Skeletal muscle tissue (tissue), 4 donors: ENCODE results near the gene SPATA31C1. TPM values are rescaled to one million over a fixed set of nuclear protein-coding genes. Genes with fewer than 3 reads are reported as not detected.

Experiments
- H3K27ac ChIP-seq: one replicate; pipeline ENCODE4 v1.7.0; 2013; ENCODE audit warnings: mild to moderate bottlenecking, low read depth, low read length, inconsistent platforms
- H3K27me3 ChIP-seq, 3 donors: one replicate each; pipeline ENCODE4 v1.7.0; 2013; ENCODE audit warnings: low read length in 3 of 3; ENCODE audit not compliant: control insufficient read depth in 3 of 3, insufficient read depth in 3 of 3
- H3K36me3 ChIP-seq, 3 donors: one replicate each; pipeline ENCODE4 v1.7.0; 2013; ENCODE audit warnings: low read length in 3 of 3; ENCODE audit not compliant: control insufficient read depth in 3 of 3, insufficient read depth in 3 of 3
- H3K4me1 ChIP-seq, 3 donors: one replicate each; pipeline ENCODE4 v1.7.0; 2013; ENCODE audit warnings: low read length in 3 of 3, mild to moderate bottlenecking in 3 of 3; ENCODE audit not compliant: control insufficient read depth in 3 of 3, insufficient read depth in 3 of 3
- H3K4me3 ChIP-seq, 3 donors: one replicate each; pipeline ENCODE4 v1.7.0; 2013; ENCODE audit warnings: low read length in 3 of 3
- H3K9ac ChIP-seq, 3 donors: one replicate each; pipeline ENCODE4 v1.7.0; 2013; ENCODE audit warnings: low read length in 3 of 3, mild to moderate bottlenecking in 3 of 3, moderate library complexity in 2 of 3, low read depth in 1 of 3
- H3K9me3 ChIP-seq, 3 donors: one replicate each; pipeline ENCODE4 v1.7.0; 2013; ENCODE audit warnings: low read length in 3 of 3; ENCODE audit not compliant: control insufficient read depth in 3 of 3
- total RNA-seq: library from RNA; depleted of rRNA; stranded (reverse); fragments of >200 nt; gene quantifications from one replicate; pipeline ENCODE4 v1.2.3, GENCODE V29; 2014
- donor health status: Osteomylitis.

Gene SPATA31C1
- total RNA-seq, 1 donor from 2014 or later = not detected

- H3K4me1 ChIP-seq = no peaks in the 10 kb centered on the region
- no peak overlapping the region for H3K27ac ChIP-seq
- H3K9ac ChIP-seq = no peak overlapping the region
- no peaks in the 10 kb centered on the region for H3K9me3 ChIP-seq
- H3K27me3 ChIP-seq = peaks cover 0 to 16% (median 0%) of the 10 kb centered on the region in 3 donors
- H3K36me3 ChIP-seq = no peaks in the 10 kb centered on the region
- H3K4me3 ChIP-seq = no peak overlapping the region
Observed at GRCh38 chr9:87886210-87886932, 31.4 kb upstream of the SPATA31C1 start.

GRCh38 chr9:87886933-87887505, 30.7 kb upstream of the SPATA31C1 start:
- H3K9me3 ChIP-seq = no peaks in the 10 kb centered on the region
- no peak overlapping the region for H3K27ac ChIP-seq
- no peak overlapping the region for H3K9ac ChIP-seq
- H3K36me3 ChIP-seq = no peaks in the 10 kb centered on the region
- H3K4me1 ChIP-seq = no peaks in the 10 kb centered on the region
- no peak overlapping the region for H3K4me3 ChIP-seq
- H3K27me3 ChIP-seq = peaks cover 0 to 16% (median 0%) of the 10 kb centered on the region in 3 donors

DNA sequence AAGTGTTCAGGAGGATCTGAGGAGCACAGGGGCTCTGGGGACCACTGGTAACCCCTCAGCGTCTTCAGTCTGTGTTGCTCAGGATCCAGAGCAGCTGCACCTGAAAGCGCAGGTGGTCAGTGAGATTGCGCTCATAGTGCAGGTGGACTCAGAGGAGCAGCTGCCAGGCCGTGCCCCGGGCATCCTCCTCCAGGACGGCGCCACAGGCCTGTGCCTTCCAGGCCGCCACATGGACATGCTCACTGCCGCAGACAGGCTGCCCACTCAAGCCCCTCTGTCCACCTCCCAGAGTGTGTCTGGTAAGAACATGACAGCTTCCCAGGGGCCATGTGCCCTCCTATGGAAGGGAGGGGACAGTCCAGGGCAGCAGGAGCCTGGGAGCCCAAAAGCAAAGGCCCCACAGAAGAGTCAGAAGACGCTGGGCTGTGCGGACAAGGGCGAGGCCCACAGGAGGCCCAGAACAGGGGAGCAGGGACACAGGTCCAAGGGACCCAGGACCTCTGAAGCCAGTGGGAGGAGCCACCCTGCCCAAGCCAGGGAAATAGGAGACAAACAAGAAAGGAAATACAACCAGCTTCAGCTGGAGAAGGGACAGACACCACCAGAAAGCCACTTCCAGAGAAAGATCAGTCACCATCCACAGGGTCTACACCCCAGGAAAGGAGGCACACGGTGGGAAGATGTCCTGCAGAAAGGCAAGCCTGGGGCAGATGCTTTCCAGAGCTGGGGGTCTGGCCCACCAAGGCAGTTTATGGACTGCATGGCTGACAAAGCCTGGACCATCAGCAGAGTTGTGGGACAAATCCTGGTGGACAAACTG, 29.9 kb upstream of the SPATA31C1 start:
- peaks cover 0 to 16% (median 0%) of the 10 kb centered on the region in 3 donors for H3K27me3 ChIP-seq
- H3K27ac ChIP-seq = no peak overlapping the region
- no peaks in the 10 kb centered on the region for H3K4me1 ChIP-seq
- no peak overlapping the region for H3K9ac ChIP-seq
- H3K9me3 ChIP-seq = no peaks in the 10 kb centered on the region
- H3K36me3 ChIP-seq = no peaks in the 10 kb centered on the region
- H3K4me3 ChIP-seq = no peak overlapping the region

- Histone ChIP-seq H3K27me3 (peaks cover 0 to 16% (median 0%) of the 10 kb centered on the region in 3 donors), H3K4me3 (no peak overlapping the region), H3K9me3 (no peaks in the 10 kb centered on the region), H3K36me3 (no peaks in the 10 kb centered on the region), H3K9ac (no peak overlapping the region), H3K27ac (no peak overlapping the region), H3K4me1 (no peaks in the 10 kb centered on the region)
Observed at GRCh38 chr9:87888501-87888900, 29.3 kb upstream of the SPATA31C1 start.

- Histone ChIP-seq H3K9me3 (no peaks in the 10 kb centered on the region), H3K9ac (no peak overlapping the region), H3K4me1 (no peaks in the 10 kb centered on the region), H3K4me3 (no peak overlapping the region), H3K27me3 (peaks cover 0 to 16% (median 0%) of the 10 kb centered on the region in 3 donors), H3K36me3 (no peaks in the 10 kb centered on the region), H3K27ac (no peak overlapping the region)
Observed at GRCh38 chr9:87889065-87889881, 28.5 kb upstream of the SPATA31C1 start.

GRCh38 chr9:87889882-87890252, 27.9 kb upstream of the SPATA31C1 start:
- Histone ChIP-seq H3K9me3 (peaks cover 0 to 3% (median 0%) of the 10 kb centered on the region in 3 donors), H3K9ac (no peak overlapping the region), H3K36me3 (no peaks in the 10 kb centered on the region), H3K27me3 (peaks cover 0 to 16% (median 0%) of the 10 kb centered on the region in 3 donors), H3K4me1 (no peaks in the 10 kb centered on the region), H3K27ac (no peak overlapping the region), H3K4me3 (no peak overlapping the region)

DNA sequence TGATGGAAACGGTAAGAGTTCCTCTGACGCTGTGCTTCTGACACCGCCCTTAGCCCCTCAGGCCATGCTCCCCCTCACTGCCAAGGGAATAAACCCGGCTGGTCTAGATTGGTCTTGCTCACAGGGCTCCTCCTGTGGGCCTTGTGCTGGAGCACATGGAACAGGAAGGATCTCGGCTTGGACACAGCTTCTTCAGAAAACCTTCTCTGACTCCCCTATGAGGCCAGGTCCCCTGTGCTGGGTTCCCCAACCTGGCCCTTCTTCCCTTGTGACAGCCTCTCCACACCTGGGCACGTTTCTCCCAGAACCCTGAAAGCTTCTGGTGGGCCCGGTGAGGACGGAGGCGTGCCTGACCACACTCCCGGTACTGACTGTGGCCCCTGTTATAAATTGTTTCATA, 26.9 kb upstream of the SPATA31C1 start:
- no peaks in the 10 kb centered on the region for H3K4me1 ChIP-seq
- H3K27me3 ChIP-seq = peaks cover 0 to 8% (median 0%) of the 10 kb centered on the region in 3 donors
- H3K4me3 ChIP-seq = no peak overlapping the region
- peaks cover 0 to 3% (median 0%) of the 10 kb centered on the region in 3 donors for H3K9me3 ChIP-seq
- H3K36me3 ChIP-seq = no peaks in the 10 kb centered on the region
- H3K27ac ChIP-seq = no peak overlapping the region
- H3K9ac ChIP-seq = no peak overlapping the region

- no peaks in the 10 kb centered on the region for H3K36me3 ChIP-seq
- H3K27me3 ChIP-seq = peaks cover 0 to 3% (median 0%) of the 10 kb centered on the region in 3 donors
- peaks cover 0 to 3% (median 0%) of the 10 kb centered on the region in 3 donors for H3K9me3 ChIP-seq
- H3K4me3 ChIP-seq = no peak overlapping the region
- H3K9ac ChIP-seq = no peak overlapping the region
- H3K4me1 ChIP-seq = no peaks in the 10 kb centered on the region
- H3K27ac ChIP-seq = no peak overlapping the region
Observed at GRCh38 chr9:87891754-87892153, 26.0 kb upstream of the SPATA31C1 start.

- no peaks in the 10 kb centered on the region for H3K4me1 ChIP-seq
- no peak overlapping the region for H3K9ac ChIP-seq
- no peaks in the 10 kb centered on the region for H3K36me3 ChIP-seq
- H3K27me3 ChIP-seq = peaks cover 0 to 2% (median 0%) of the 10 kb centered on the region in 3 donors
- peaks cover 0 to 3% (median 0%) of the 10 kb centered on the region in 3 donors for H3K9me3 ChIP-seq
- no peak overlapping the region for H3K27ac ChIP-seq
- no peak overlapping the region for H3K4me3 ChIP-seq
Observed at GRCh38 chr9:87892956-87893355, 24.8 kb upstream of the SPATA31C1 start.
